Parathyroid adenoma (tissue), 2 donors: Measurements from ENCODE around the gene CLRN1.

Source experiments
- H2AFZ ChIP-seq: fragments of 300-600 bp; sonication (generic); one replicate; pipeline ENCODE4 v1.7.0; 2017; ENCODE audit warnings: antibody characterized with exemption, mild to moderate bottlenecking
- H3K27ac ChIP-seq: fragments of 300-600 bp; sonication (generic); one replicate; pipeline ENCODE4 v1.7.0; 2017
- H3K27me3 ChIP-seq: fragments of 300-600 bp; sonication (generic); one replicate; pipeline ENCODE4 v1.7.0; 2017; ENCODE audit warnings: low read length; ENCODE audit not compliant: control insufficient read depth, insufficient read depth
- H3K36me3 ChIP-seq: fragments of 300-600 bp; sonication (generic); one replicate; pipeline ENCODE4 v1.7.0; 2017; ENCODE audit warnings: low read length; ENCODE audit not compliant: control insufficient read depth, insufficient read depth
- H3K4me1 ChIP-seq: fragments of 300-600 bp; sonication (generic); one replicate; pipeline ENCODE4 v1.7.0; 2017; ENCODE audit warnings: control low read depth
- H3K4me2 ChIP-seq: fragments of 300-600 bp; sonication (generic); one replicate; pipeline ENCODE4 v1.7.0; 2017; ENCODE audit warnings: low read length
- H3K4me3 ChIP-seq: fragments of 300-600 bp; sonication (generic); one replicate; pipeline ENCODE4 v1.7.0; 2017; ENCODE audit warnings: low read depth, low read length
- H3K79me2 ChIP-seq: fragments of 300-600 bp; sonication (generic); one replicate; pipeline ENCODE4 v1.7.0; 2017; ENCODE audit warnings: control low read depth
- H3K9ac ChIP-seq: fragments of 300-600 bp; sonication (generic); one replicate; pipeline ENCODE4 v1.7.0; 2017; ENCODE audit warnings: mild to moderate bottlenecking
- H3K9me3 ChIP-seq: fragments of 300-600 bp; sonication (generic); one replicate; pipeline ENCODE4 v1.7.0; 2017; ENCODE audit warnings: low read length; ENCODE audit not compliant: control insufficient read depth
- TF ChIP-seq, protein P1 (sequence below): fragments of 300-600 bp; sonication (generic); IDR thresholded peaks from one replicate; pipeline ENCODE4 v1.7.0; 2017; ENCODE audit warnings: antibody characterized with exemption, mild to moderate bottlenecking
- donor health status: primary hyperparathyroidism.

Gene CLRN1

DNA sequence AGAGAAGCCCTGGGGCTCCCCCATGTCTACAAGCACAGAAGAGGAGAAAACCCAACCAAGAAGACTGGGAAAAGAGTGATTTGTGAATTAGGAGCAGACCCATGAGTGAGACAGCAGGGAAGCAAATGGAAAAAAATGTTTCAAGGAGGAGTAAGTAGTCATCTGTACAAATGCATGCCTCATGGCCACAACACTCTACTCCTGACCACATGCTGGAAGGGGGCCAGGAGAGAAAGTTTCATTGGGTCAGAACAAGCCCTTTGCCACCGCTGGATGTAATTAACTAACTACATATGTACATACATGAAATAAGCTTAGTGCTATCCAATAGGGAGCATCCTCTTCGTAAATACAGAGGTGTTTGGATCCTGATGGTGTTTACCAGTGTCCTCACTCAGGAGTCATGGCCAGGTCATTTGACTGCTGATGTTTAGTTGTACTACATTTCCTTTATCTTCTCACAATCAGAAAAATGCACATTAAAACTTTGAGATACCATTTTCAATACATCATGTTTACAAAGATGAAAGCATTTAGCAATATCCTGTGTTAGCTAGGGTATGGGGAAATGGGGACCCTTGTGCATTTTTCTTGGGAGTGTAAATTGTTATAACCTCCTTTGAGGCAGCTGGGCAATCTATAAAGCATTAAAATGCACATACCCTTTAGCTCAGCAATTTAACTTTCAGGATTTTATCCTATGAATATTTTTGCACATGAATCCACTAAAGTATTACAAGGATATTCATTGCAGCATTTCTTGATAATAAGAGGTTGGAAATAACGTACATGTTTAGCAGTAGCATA, 27.1 kb downstream of the CLRN1 start:
- no peak overlapping the region for H3K27ac ChIP-seq
- H3K9ac ChIP-seq: no peak overlapping the region
- no peak overlapping the region for H3K4me3 ChIP-seq
- H3K27me3 ChIP-seq: no peaks in the 10 kb centered on the region
- no peak overlapping the region for H3K4me2 ChIP-seq
- no peaks in the 10 kb centered on the region for H3K36me3 ChIP-seq
- H3K79me2 ChIP-seq: no peaks in the 10 kb centered on the region
- TF ChIP-seq, protein P1, sequence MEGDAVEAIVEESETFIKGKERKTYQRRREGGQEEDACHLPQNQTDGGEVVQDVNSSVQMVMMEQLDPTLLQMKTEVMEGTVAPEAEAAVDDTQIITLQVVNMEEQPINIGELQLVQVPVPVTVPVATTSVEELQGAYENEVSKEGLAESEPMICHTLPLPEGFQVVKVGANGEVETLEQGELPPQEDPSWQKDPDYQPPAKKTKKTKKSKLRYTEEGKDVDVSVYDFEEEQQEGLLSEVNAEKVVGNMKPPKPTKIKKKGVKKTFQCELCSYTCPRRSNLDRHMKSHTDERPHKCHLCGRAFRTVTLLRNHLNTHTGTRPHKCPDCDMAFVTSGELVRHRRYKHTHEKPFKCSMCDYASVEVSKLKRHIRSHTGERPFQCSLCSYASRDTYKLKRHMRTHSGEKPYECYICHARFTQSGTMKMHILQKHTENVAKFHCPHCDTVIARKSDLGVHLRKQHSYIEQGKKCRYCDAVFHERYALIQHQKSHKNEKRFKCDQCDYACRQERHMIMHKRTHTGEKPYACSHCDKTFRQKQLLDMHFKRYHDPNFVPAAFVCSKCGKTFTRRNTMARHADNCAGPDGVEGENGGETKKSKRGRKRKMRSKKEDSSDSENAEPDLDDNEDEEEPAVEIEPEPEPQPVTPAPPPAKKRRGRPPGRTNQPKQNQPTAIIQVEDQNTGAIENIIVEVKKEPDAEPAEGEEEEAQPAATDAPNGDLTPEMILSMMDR: no peak
- H2AFZ ChIP-seq: no peak overlapping the region
- H3K4me1 ChIP-seq: no peaks in the 10 kb centered on the region
- no peaks in the 10 kb centered on the region for H3K9me3 ChIP-seq

DNA sequence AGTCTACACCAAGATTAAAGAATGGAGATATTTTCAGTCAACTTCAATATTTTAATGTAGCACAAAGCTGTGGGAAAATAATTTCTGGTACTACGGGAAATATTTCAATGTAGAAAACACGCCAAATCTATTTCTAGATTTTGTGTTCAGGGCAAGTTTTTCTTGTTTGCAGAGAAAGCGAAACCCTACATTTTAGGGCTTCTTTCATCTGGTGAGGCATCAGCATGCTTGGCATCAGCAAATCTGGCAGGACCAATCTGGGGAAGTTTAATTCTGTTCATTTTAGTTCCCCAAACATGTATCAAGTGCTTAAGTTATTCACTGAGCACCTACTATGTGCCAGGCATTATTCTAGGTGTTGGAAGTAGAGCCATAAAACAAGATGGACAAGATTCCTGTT, 30.3 kb downstream of the CLRN1 start:
- no peaks in the 10 kb centered on the region for H3K27me3 ChIP-seq
- no peak overlapping the region for H3K4me2 ChIP-seq
- H3K79me2 ChIP-seq: no peaks in the 10 kb centered on the region
- H3K9ac ChIP-seq: no peak overlapping the region
- no peak overlapping the region for H3K4me3 ChIP-seq
- no peak overlapping the region for H2AFZ ChIP-seq
- TF ChIP-seq, protein P1: no peak
- no peaks in the 10 kb centered on the region for H3K4me1 ChIP-seq
- H3K36me3 ChIP-seq: no peaks in the 10 kb centered on the region
- H3K9me3 ChIP-seq: no peaks in the 10 kb centered on the region
- H3K27ac ChIP-seq: no peak overlapping the region

DNA sequence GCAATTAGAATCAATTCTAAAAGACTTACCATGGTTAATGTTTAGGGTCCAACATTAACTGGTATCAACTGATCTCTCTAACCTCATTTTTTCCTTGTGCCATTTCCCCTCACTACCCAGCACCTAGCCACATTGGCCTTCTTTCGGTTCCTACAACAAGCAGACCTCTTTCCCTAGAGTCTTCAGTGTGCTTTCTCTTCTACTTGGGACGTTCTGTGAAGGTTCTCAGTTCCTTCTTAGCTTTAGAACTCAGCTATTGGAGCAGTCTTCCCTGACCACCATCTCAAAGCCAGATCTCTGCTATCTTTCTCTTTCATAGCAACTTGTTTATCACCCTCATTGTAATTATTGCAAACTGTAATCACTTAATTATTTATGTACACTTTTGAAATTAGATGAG, 35.8 kb downstream of the CLRN1 start:
- no peaks in the 10 kb centered on the region for H3K36me3 ChIP-seq
- no peaks in the 10 kb centered on the region for H3K9me3 ChIP-seq
- TF ChIP-seq, protein P1: no peak
- no peak overlapping the region for H2AFZ ChIP-seq
- no peak overlapping the region for H3K27ac ChIP-seq
- no peaks in the 10 kb centered on the region for H3K27me3 ChIP-seq
- H3K4me3 ChIP-seq: no peak overlapping the region
- no peak overlapping the region for H3K4me2 ChIP-seq
- H3K9ac ChIP-seq: no peak overlapping the region
- no peaks in the 10 kb centered on the region for H3K4me1 ChIP-seq
- H3K79me2 ChIP-seq: no peaks in the 10 kb centered on the region

DNA sequence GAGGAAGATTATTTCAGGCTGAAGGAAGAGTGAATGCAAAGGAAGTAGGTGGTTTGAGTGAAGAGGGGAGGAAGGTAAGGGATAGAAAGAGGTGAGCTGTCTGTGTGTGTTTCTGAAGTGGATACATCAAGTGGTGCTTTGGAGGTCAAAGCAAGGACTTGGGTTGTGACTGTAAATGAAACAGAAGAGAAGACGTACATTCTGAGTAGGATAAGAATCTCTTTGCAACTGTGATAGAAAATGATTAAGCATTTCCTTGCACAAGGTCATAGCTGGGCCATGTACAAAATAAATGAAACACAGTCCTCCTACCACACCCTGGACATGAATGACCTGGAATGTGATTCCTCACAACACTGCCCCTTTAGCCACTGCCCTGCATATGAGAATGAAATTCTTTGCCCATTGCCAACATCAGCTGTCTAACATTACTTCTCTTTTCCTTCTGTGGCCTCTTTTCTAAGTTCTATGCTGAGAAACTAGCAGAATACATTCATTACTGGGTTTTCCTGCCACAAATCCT, 39.0 kb downstream of the CLRN1 start:
- Histone ChIP-seq H3K9me3 (no peaks in the 10 kb centered on the region), H3K4me1 (no peaks in the 10 kb centered on the region), H3K9ac (no peak overlapping the region), H3K36me3 (no peaks in the 10 kb centered on the region), H3K79me2 (no peaks in the 10 kb centered on the region), H3K4me3 (no peak overlapping the region), H3K4me2 (no peak overlapping the region), H3K27ac (no peak overlapping the region), H2AFZ (no peak overlapping the region), H3K27me3 (no peaks in the 10 kb centered on the region)
- TF ChIP-seq, protein P1: no peak

DNA sequence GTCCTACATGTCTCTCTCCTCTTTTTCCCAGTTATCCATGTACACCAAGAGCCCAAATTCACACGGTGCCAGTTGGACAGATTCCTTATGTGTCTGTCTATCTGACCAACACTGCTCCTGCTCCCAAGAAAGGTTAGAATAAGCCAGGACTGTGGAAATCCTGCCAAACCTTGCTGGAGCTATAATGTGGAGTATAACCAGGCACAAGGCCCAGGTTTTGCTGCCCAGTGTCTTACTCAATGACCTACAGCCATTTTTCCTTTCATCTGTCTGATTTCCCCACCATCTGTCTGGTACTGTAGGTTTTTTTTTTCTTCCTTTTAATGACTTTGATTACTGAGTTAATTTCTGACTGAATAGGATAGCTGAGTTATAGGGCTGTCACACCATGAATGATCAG, 40.8 kb downstream of the CLRN1 start:
- Histone ChIP-seq H3K79me2 (no peaks in the 10 kb centered on the region), H3K4me3 (no peak overlapping the region), H3K4me1 (no peaks in the 10 kb centered on the region), H3K4me2 (no peak overlapping the region), H3K9ac (no peak overlapping the region), H2AFZ (no peak overlapping the region), H3K27ac (no peak overlapping the region), H3K36me3 (no peaks in the 10 kb centered on the region), H3K27me3 (no peaks in the 10 kb centered on the region), H3K9me3 (no peaks in the 10 kb centered on the region)
- TF ChIP-seq, protein P1: no peak
